Neutrophil (primary cell): Measurements from ENCODE around the gene BRPF3.

Source experiments
- H3K27ac ChIP-seq: fragments of 200-600 bp; sonication (generic); 2 replicates; pipeline ENCODE4 v1.5.1; 2016; ENCODE audit warnings: mild to moderate bottlenecking, moderate library complexity
- H3K27me3 ChIP-seq: fragments of 200-600 bp; sonication (generic); 2 replicates; pipeline ENCODE4 v1.6.0; 2016; ENCODE audit warnings: mild to moderate bottlenecking
- H3K36me3 ChIP-seq: fragments of 200-600 bp; sonication (generic); 2 replicates; pipeline ENCODE4 v1.5.1; 2017
- H3K4me1 ChIP-seq, 2 experiments: fragments of 200-600 bp in 1 of 2; sonication (generic) in 1 of 2; 1 replicate in 1 of 2; 2 replicates in 1 of 2; pipeline versions ENCODE4 v1.5.1 to v1.6.1; 2013 to 2016; ENCODE audit warnings: low read depth in 1 of 2, low read length in 1 of 2, mild to moderate bottlenecking in 1 of 2, moderate library complexity in 1 of 2; ENCODE audit not compliant: control insufficient read depth in 1 of 2, insufficient read depth in 1 of 2
- H3K4me3 ChIP-seq, 2 experiments: fragments of 200-600 bp in 1 of 2; sonication (generic) in 1 of 2; 1 replicate in 1 of 2; 2 replicates in 1 of 2; pipeline ENCODE4 v1.5.1; 2013 to 2016; ENCODE audit warnings: low read depth in 1 of 2, low read length in 1 of 2, mild to moderate bottlenecking in 1 of 2, moderate library complexity in 1 of 2
- H3K9me3 ChIP-seq: fragments of 200-600 bp; sonication (generic); 2 replicates; pipeline ENCODE4 v1.5.1; 2016
- CTCF ChIP-seq: fragments of 200-600 bp; sonication (generic); IDR thresholded peaks from 2 replicates; pipeline ENCODE4 v1.5.1; 2016; ENCODE audit warnings: antibody characterized with exemption

The BRPF3 gene

GRCh38 chr6:36230371-36230770, 33.8 kb downstream of the BRPF3 start:
- peaks cover 61% of the 10 kb centered on the region for H3K36me3 ChIP-seq
- TF ChIP-seq CTCF, result no peak

GRCh38 chr6:36232172-36232571, 35.6 kb downstream of the BRPF3 start:
- TF ChIP-seq CTCF, result no peak
- no peaks in the 10 kb centered on the region for H3K9me3 ChIP-seq
- H3K27me3 ChIP-seq, result no peaks in the 10 kb centered on the region
- peaks cover 55% of the 10 kb centered on the region for H3K36me3 ChIP-seq
- peak overlapping the region; percentile 83 for H3K27ac ChIP-seq
- H3K4me1 ChIP-seq, result peaks cover 44 to 53% of the 10 kb centered on the region in 2 experiments
- peak overlapping the region in 1 of 2 experiments; percentile 5 for H3K4me3 ChIP-seq

More at GRCh38 chr6:36230371-36230770, 33.8 kb downstream of the BRPF3 start:
- no peaks in the 10 kb centered on the region for H3K27me3 ChIP-seq
- no peak overlapping the region for H3K4me3 ChIP-seq
- H3K9me3 ChIP-seq, result no peaks in the 10 kb centered on the region
- H3K27ac ChIP-seq, result peak overlapping the region; percentile 83
- peaks cover 43 to 49% of the 10 kb centered on the region in 2 experiments for H3K4me1 ChIP-seq

- TF ChIP-seq CTCF, result no peak
Observed at GRCh38 chr6:36235309-36235708, 38.8 kb downstream of the BRPF3 start.

GRCh38 chr6:36235862-36236261, 39.3 kb downstream of the BRPF3 start:
- no peak for TF ChIP-seq CTCF
- Histone ChIP-seq H3K4me1 (peaks cover 31 to 41% of the 10 kb centered on the region in 2 experiments), H3K4me3 (no peak overlapping the region), H3K36me3 (peaks cover 22% of the 10 kb centered on the region), H3K27ac (peak overlapping the region; percentile 70), H3K27me3 (no peaks in the 10 kb centered on the region), H3K9me3 (no peaks in the 10 kb centered on the region)

More at GRCh38 chr6:36235309-36235708, 38.8 kb downstream of the BRPF3 start:
- H3K27ac ChIP-seq, result peak overlapping the region; percentile 70
- H3K4me3 ChIP-seq, result no peak overlapping the region
- no peaks in the 10 kb centered on the region for H3K27me3 ChIP-seq
- no peaks in the 10 kb centered on the region for H3K9me3 ChIP-seq
- peaks cover 28% of the 10 kb centered on the region for H3K36me3 ChIP-seq
- peaks cover 31 to 41% of the 10 kb centered on the region in 2 experiments for H3K4me1 ChIP-seq

- peaks cover 13% of the 10 kb centered on the region for H3K36me3 ChIP-seq
- no peak overlapping the region for H3K27ac ChIP-seq
- no peaks in the 10 kb centered on the region for H3K27me3 ChIP-seq
- no peaks in the 10 kb centered on the region for H3K9me3 ChIP-seq
- no peak for TF ChIP-seq CTCF
- H3K4me3 ChIP-seq, result no peak overlapping the region
- H3K4me1 ChIP-seq, result peaks cover 26 to 35% of the 10 kb centered on the region in 2 experiments
Observed at GRCh38 chr6:36239774-36240173, 43.2 kb downstream of the BRPF3 start.

- peaks cover 38 to 40% of the 10 kb centered on the region in 2 experiments for H3K4me1 ChIP-seq
- H3K27ac ChIP-seq, result peak overlapping the region; percentile 50
- no peaks in the 10 kb centered on the region for H3K27me3 ChIP-seq
- no peak for TF ChIP-seq CTCF
- peaks cover 7% of the 10 kb centered on the region for H3K36me3 ChIP-seq
- H3K4me3 ChIP-seq, result no peak overlapping the region
- H3K9me3 ChIP-seq, result no peaks in the 10 kb centered on the region
Observed at GRCh38 chr6:36241728-36242127, 45.2 kb downstream of the BRPF3 start.
